ENCODE results near the gene PTGES.

Gene PTGES

DNA sequence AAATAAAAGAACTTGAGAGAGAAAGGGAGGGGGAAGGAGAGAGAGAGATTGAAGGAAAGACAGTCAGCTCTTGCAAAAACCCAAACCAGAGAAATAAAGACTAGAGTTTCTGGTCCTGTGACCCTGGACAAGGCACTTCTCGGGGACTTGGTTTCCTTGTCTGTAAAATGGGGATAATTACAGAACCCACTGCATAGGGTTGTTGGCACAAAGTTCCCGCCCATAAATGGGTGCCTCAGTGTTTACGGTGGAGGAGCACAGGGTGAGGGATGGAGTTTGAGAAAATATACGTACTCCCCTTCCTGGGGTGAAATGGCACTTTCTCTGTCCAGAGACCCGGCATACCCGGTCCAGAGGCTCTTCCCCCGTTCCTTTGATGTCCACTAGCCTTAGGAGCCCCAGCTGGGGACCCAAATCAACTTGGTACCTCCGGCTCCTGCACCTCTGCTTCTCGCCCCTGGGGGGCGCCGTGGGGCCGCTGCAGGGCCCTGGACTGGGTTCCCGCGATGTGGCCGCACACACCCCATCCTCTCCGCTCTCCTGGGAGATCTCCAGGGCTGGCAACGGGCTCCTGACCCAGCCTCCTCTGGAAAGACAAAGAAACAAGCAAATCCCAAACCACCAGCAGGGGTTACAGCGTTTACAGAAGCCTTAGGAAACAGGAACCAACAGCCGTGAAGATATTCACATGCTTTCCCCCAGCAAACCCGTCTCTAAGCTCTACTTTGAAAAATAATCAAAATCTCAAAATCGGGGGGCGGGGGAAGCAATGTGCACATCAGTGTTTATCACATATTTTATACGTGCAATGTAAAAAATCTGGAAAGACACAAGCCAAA, 26.3 kb downstream of the PTGES start:
- Histone ChIP-seq H3K79me2 (ENCODE audit: insufficient read depth, low read depth) (no peaks in the 10 kb centered on the region), H3K9ac (no peak overlapping the region), H3K4me3 (IDR thresholded peaks at IDR 0.05; ENCODE audit: insufficient read depth, low read depth, low read length) (no peak overlapping the region), H3K27ac (no peak overlapping the region), H3K4me1 (ENCODE audit: low read depth, poor library complexity, severe bottlenecking) (peaks cover 4% of the 10 kb centered on the region), H3K4me2 (peak overlapping the region; percentile 13; the same call in 1 of the 2 replicates), H2AFZ (ENCODE audit: low read depth) (peak overlapping the region; percentile 47; the same call in 1 of the 2 replicates), H3K27me3 (ENCODE audit: insufficient read depth, low read depth) (peaks cover 84% of the 10 kb centered on the region), H4K20me1 (ENCODE audit: insufficient read depth) (no peaks in the 10 kb centered on the region), H3K36me3 (ENCODE audit: insufficient read depth) (no peaks in the 10 kb centered on the region)
- TF ChIP-seq, protein P1, sequence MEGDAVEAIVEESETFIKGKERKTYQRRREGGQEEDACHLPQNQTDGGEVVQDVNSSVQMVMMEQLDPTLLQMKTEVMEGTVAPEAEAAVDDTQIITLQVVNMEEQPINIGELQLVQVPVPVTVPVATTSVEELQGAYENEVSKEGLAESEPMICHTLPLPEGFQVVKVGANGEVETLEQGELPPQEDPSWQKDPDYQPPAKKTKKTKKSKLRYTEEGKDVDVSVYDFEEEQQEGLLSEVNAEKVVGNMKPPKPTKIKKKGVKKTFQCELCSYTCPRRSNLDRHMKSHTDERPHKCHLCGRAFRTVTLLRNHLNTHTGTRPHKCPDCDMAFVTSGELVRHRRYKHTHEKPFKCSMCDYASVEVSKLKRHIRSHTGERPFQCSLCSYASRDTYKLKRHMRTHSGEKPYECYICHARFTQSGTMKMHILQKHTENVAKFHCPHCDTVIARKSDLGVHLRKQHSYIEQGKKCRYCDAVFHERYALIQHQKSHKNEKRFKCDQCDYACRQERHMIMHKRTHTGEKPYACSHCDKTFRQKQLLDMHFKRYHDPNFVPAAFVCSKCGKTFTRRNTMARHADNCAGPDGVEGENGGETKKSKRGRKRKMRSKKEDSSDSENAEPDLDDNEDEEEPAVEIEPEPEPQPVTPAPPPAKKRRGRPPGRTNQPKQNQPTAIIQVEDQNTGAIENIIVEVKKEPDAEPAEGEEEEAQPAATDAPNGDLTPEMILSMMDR (conservative IDR thresholded peaks at IDR 0.05; ENCODE audit: low read depth, low read length): peak; percentile 92

DNA sequence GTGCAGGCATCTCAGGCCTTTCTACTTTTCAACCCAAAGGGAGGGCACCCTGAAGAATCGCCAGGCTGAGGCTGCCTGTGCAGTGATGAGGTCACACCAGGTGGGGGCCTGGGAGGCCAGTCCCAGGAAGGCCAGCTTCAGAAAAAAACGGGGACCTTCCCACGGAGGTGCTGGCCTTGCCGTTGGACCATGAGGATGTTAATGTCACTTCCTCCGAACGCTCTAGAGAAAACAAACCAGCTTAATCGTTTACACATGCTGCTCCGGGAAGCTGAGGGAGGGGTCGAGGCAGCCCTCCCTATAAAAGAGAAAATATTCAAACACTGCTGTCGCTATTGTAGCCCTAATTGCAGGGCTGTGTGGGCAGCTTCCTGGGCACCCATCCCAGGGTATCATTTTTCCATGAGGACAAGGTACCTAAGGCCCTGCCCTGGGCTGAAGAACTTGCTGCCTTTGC, 27.0 kb downstream of the PTGES start:
- TF ChIP-seq, protein P1 (conservative IDR thresholded peaks at IDR 0.05; ENCODE audit: low read depth, low read length): no peak
- no peaks in the 10 kb centered on the region for H3K79me2 ChIP-seq (ENCODE audit: insufficient read depth, low read depth)
- no peak overlapping the region for H3K4me3 ChIP-seq (IDR thresholded peaks at IDR 0.05; ENCODE audit: insufficient read depth, low read depth, low read length)
- peaks cover 84% of the 10 kb centered on the region for H3K27me3 ChIP-seq (ENCODE audit: insufficient read depth, low read depth)
- H3K36me3 ChIP-seq (ENCODE audit: insufficient read depth): no peaks in the 10 kb centered on the region
- H3K4me1 ChIP-seq (ENCODE audit: low read depth, poor library complexity, severe bottlenecking): peaks cover 4% of the 10 kb centered on the region
- H3K9ac ChIP-seq: no peak overlapping the region
- no peaks in the 10 kb centered on the region for H4K20me1 ChIP-seq (ENCODE audit: insufficient read depth)
- no peak overlapping the region for H3K27ac ChIP-seq
- H2AFZ ChIP-seq (ENCODE audit: low read depth): no peak overlapping the region
- no peak overlapping the region for H3K4me2 ChIP-seq

- Histone ChIP-seq H3K27ac (no peak overlapping the region), H3K4me2 (no peak overlapping the region)
Observed at GRCh38 chr9:129724456-129725190, 28.2 kb downstream of the PTGES start.

DNA sequence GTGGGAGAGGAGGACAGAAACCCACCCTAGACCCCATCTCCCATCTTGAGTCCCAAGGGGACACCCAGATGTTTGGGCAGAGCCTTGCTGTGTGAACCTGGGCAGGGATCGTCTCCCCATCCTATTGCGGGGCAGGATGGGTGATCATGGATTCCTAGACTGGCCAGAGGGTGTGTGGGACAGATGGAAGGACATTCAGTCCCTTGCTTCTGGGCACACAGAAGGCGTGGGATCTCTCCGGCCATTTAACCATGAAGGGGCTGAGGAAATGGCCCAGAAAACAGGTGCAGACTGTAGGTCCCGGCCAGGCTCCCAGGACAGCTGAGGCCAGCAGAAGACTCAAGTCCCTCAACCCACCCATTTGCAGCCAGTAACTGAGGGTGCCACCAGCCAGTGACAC, 29.9 kb downstream of the PTGES start:
- Histone ChIP-seq H3K4me1 (ENCODE audit: low read depth, poor library complexity, severe bottlenecking) (peaks cover 4% of the 10 kb centered on the region), H3K36me3 (ENCODE audit: insufficient read depth) (no peaks in the 10 kb centered on the region), H3K9ac (no peak overlapping the region), H3K4me3 (IDR thresholded peaks at IDR 0.05; ENCODE audit: insufficient read depth, low read depth, low read length) (no peak overlapping the region), H3K27ac (no peak overlapping the region), H2AFZ (ENCODE audit: low read depth) (no peak overlapping the region), H3K27me3 (ENCODE audit: insufficient read depth, low read depth) (peaks cover 60% of the 10 kb centered on the region), H3K79me2 (ENCODE audit: insufficient read depth, low read depth) (no peaks in the 10 kb centered on the region), H4K20me1 (ENCODE audit: insufficient read depth) (no peaks in the 10 kb centered on the region), H3K4me2 (no peak overlapping the region)
- TF ChIP-seq, protein P1 (conservative IDR thresholded peaks at IDR 0.05; ENCODE audit: low read depth, low read length): no peak

More at GRCh38 chr9:129724456-129725190, 28.2 kb downstream of the PTGES start:
- Histone ChIP-seq H3K4me1 (ENCODE audit: low read depth, poor library complexity, severe bottlenecking) (peaks cover 4% of the 10 kb centered on the region), H3K27me3 (ENCODE audit: insufficient read depth, low read depth) (peaks cover 74% of the 10 kb centered on the region), H3K79me2 (ENCODE audit: insufficient read depth, low read depth) (no peaks in the 10 kb centered on the region), H4K20me1 (ENCODE audit: insufficient read depth) (no peaks in the 10 kb centered on the region), H3K9ac (no peak overlapping the region), H2AFZ (ENCODE audit: low read depth) (no peak overlapping the region), H3K4me3 (IDR thresholded peaks at IDR 0.05; ENCODE audit: insufficient read depth, low read depth, low read length) (no peak overlapping the region), H3K36me3 (ENCODE audit: insufficient read depth) (no peaks in the 10 kb centered on the region)
- TF ChIP-seq, protein P1 (conservative IDR thresholded peaks at IDR 0.05; ENCODE audit: low read depth, low read length): no peak
